PC-3 (cell line): ENCODE results near the gene CAMTA2.

Experiments
- CTCF ChIP-seq: fragments of 300-600 bp; sonication (generic); conservative IDR thresholded peaks from 2 replicates; pipeline ENCODE4 v1.5.1; 2017; ENCODE audit warnings: antibody characterized with exemption, low read depth, mild to moderate bottlenecking, low read length
- EZH2 ChIP-seq: fragments of 300-600 bp; sonication (generic); IDR thresholded peaks from one replicate; pipeline ENCODE4 v1.6.1; 2017; ENCODE audit warnings: antibody characterized with exemption, mild to moderate bottlenecking, low read length; ENCODE audit not compliant: unreplicated experiment

GRCh38 chr17:4969047-4969550 lies 18.4 kb downstream of the CAMTA2 start:
- TF ChIP-seq CTCF, result no peak
- no peak for TF ChIP-seq EZH2
